Activated CD4-positive, CD25-positive, alpha-beta regulatory T cell (primary cell): ENCODE measurements around the gene NAPG.
"Not testable (repeated sequence)": the region's sequence is repeated elsewhere in the genome, so short reads cannot be mapped to it uniquely, and the experiment has no call there.

ENCODE experiments used
- DNase-seq, 4 experiments: peaks; one replicate each; lab custom pipeline; 2025; lab: John Stamatoyannopoulos, UW

The NAPG gene

DNA sequence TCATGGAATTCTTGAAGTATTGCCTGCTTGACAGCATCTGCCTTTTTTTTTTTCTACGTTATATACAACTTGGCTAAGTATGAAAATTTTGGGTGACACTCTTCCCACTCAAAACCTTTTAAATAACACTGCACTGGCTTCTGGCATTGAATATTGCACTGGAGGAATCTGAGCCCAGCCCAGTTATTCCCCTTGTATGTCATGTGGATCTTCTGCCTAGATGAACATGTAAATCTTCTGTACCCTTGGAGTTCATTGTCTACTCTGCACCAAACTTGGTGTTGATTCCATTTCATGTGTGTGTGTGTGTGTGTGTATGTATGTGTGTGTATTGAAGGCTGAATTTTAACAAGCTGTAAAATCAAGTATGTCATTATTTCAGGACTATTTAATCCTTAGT lies 59.4 kb downstream of the NAPG start:
- no peak for DNase-seq

DNA sequence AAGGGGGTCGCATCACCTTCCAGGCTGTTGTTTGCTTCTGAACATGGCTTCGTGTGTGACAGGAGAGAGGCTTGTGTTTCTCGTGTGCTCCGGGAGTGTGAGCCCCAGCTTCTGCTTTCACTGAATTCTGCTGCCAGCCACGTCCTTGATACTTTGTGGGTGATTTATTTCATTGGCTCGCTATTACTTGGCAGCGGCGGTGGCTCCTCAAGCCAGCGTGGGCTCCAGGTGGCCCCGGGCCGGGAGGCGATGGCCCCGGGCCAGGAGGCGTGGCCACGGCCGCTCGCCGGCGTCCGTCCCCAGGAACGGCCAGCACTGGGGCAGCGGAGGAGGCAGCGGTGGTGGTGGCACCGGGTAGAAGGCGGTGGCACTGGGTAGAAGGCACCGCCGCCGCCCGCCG lies 63.1 kb downstream of the NAPG start:
- DNase-seq, result no peak

DNA sequence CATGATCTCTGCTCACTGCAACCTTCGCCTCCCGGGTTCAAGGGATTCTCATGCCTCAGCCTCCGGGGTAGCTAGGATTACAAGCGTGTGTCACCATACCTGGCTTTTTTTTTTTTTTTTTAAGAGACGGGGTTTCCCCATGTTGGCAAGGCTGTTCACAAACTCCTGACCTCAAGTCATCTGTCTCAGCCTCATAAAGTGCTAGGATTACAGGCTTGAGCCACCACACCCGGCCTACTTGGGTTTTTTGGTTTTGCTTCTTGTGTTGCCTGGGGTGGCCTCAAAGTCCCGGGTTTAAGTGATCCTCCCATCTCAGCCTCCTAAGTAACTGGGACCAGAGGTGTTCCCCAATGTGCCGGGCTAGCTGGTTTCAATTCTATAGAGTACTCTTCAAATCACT lies 64.6 kb downstream of the NAPG start:
- DNase-seq, result no peak

DNA sequence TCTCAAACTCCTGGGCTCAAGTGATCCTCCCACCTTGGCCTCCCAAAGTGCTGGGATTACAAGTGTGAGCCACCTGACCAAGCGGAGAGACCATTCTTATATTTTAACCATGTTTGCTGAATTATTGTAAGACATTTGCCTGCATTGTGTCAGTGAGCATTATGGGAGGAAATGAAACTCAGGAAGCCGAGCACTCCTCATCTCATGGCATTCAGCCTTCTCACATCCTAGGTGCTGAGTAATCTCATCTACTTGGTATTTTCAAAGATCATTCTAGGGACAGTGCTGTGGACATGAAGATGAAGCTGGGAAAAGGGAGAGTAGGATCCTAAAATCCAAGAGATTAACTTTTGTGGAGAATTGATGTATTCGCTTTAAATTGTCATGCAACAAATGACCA lies 66.1 kb downstream of the NAPG start:
- DNase-seq, result no peak

DNA sequence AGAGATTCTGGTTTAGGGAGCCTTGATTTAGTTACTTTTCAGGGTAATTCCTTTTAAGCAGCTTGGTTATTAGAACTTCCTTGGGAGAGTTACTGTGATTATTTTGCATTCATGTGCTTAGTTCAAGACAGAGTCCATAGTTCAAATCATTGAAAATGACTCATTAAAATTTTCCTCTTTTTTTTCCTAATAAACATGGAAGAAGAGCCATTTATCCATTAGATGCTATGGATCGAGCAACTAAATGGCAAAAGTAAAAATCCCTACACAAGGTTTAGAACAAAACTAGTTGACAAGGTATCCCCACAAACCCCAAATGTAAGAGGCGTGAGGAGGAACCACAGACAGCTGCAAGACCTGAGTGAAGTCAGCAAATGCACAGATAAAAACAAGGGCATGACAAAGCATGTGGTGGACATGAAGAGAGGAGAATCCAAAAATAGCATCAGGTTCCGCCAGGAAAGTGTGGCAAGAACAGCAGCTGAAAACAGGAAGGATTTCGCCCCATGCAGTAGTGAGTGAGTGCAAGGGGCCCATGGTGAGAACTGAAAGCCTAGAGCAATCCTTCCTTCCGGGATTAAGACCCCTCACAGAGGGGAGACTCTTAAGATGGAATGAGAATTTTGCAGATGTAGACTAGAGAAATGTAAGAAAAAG lies 67.7 kb downstream of the NAPG start:
- not testable (repeated sequence) for DNase-seq

DNA sequence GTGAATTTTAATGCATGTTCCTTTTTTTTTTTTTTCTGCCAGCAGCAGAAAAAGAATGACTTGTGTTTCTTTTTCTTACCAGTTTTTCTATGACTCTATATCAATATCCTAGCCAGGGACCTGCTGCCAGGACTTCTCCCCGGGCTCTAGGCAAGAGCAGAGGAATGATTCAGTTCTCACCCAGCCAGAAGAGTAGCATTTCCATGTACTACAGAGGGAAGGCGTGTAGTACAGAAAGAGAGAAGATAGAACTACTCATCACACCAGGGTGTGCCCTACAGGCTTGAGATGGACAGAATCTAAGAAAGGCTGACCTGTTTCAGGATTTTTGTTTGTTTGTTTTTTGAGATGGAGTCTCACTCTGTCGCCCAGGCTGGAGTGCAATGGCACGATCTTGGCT lies 70.1 kb downstream of the NAPG start:
- DNase-seq, result not testable (repeated sequence)

DNA sequence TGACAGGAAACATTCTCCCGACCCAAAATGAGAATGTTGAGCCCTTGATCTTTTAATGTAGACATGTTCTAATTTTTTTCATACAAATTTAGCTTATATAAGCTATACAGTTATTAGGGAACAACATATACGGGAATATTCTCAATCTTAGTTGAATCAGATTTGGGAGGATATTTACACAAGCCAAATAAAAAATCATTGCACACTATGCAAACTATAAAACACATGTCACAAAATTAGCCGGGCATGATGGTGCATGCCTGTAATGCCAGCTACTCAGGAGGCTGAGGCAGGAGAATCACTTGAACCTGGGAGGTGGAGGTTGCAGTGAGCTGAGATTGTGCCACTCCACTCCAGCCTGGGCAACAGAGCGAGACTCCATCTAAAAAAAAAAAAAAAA lies 71.9 kb downstream of the NAPG start:
- not testable (repeated sequence) for DNase-seq

DNA sequence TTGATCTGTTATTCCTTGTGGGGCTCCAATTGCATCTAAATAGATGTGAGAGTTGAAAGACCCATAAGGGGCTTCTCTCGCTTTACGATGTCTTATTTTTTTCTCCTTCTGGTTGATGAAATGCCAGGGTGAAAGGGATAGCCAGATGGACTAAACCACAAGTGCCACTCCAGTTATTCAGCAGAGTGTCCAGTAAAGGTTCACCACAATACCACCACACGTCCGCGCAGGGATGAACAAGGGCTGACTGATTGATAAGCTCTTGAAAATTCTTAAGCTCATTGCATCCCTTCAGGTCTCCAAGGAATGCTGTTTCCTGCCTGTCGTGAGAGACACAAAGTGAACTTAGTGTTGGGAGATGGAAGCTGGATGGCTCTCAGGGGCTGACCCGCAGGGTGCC lies 74.9 kb downstream of the NAPG start:
- not testable (repeated sequence) for DNase-seq
